Neural crest cell (in vitro differentiated cells): ENCODE results near the gene DLG1. TPM values are rescaled to one million over a fixed set of nuclear protein-coding genes. Genes with fewer than 3 reads are reported as not detected.
A peak's percentile ranks its signal among the peaks of the same experiment; 100 is the strongest.

ENCODE experiments used
- DNase-seq: peaks from one replicate; pipeline ENCODE4 v3.0.0; 2021; ENCODE audit warnings: low read depth, mixed read lengths, low spot score
- H3K27ac Mint-ChIP-seq: one replicate; pipeline ENCODE4 v1.8.0; 2021; ENCODE audit warnings: mild to moderate bottlenecking, mixed read lengths; ENCODE audit not compliant: unreplicated experiment
- H3K27me3 Mint-ChIP-seq: 2 replicates; pipeline ENCODE4 v1.8.0; 2021; ENCODE audit warnings: low read depth, mild to moderate bottlenecking, mixed read lengths
- H3K36me3 Mint-ChIP-seq: 2 replicates; pipeline ENCODE4 v1.8.0; 2021; ENCODE audit warnings: low read depth, mild to moderate bottlenecking, mixed read lengths
- H3K4me1 Mint-ChIP-seq: 2 replicates; pipeline ENCODE4 v1.8.0; 2021; ENCODE audit warnings: mixed read lengths
- H3K4me3 Mint-ChIP-seq: one replicate; pipeline ENCODE4 v1.8.0; 2021; ENCODE audit warnings: mild to moderate bottlenecking, mixed read lengths
- H3K9me3 Mint-ChIP-seq: 2 replicates; pipeline ENCODE4 v1.8.0; 2021; ENCODE audit warnings: mixed read lengths
- CTCF ChIP-seq: fragments of 200-600 bp; sonication (generic); conservative IDR thresholded peaks from 2 replicates; pipeline ENCODE4 v1.5.0; 2021; ENCODE audit warnings: antibody characterized with exemption, mild to moderate bottlenecking
- total RNA-seq: library from RNA; stranded (reverse); gene quantifications from 2 replicates; pipeline ENCODE4 v1.2.1, GENCODE V29; 2021

Gene DLG1
- total RNA-seq, 1 donor from 2014 or later = 95.5 TPM

GRCh38 chr3:197027896-197028727, 270.3 kb downstream of the DLG1 start:
- H3K4me1 Mint-ChIP-seq = peaks cover 18% of the 10 kb centered on the region
- DNase-seq = no peak
- peak overlapping the region; percentile 69 for H3K4me3 Mint-ChIP-seq

GRCh38 chr3:197027151-197027895, 271.1 kb downstream of the DLG1 start:
- Mint-ChIP-seq H3K4me1 (peaks cover 25% of the 10 kb centered on the region), H3K27me3 (peaks cover 39% of the 10 kb centered on the region), H3K9me3 (no peaks in the 10 kb centered on the region), H3K4me3 (no peak overlapping the region), H3K36me3 (no peaks in the 10 kb centered on the region), H3K27ac (no peak overlapping the region)
- TF ChIP-seq CTCF = no peak
- DNase-seq = no peak

More at GRCh38 chr3:197027896-197028727, 270.3 kb downstream of the DLG1 start:
- Mint-ChIP-seq H3K9me3 (no peaks in the 10 kb centered on the region), H3K27ac (no peak overlapping the region), H3K36me3 (no peaks in the 10 kb centered on the region), H3K27me3 (peaks cover 39% of the 10 kb centered on the region)
- no peak for TF ChIP-seq CTCF

GRCh38 chr3:197026481-197026866, 271.9 kb downstream of the DLG1 start:
- TF ChIP-seq CTCF = no peak
- H3K4me3 Mint-ChIP-seq = no peak overlapping the region

GRCh38 chr3:197025736-197026480, 272.5 kb downstream of the DLG1 start:
- no peak overlapping the region for H3K27ac Mint-ChIP-seq
- peaks cover 27% of the 10 kb centered on the region for H3K27me3 Mint-ChIP-seq
- H3K4me3 Mint-ChIP-seq = no peak overlapping the region
- no peaks in the 10 kb centered on the region for H3K36me3 Mint-ChIP-seq
- no peak for TF ChIP-seq CTCF
- DNase-seq = no peak
- H3K9me3 Mint-ChIP-seq = no peaks in the 10 kb centered on the region
- H3K4me1 Mint-ChIP-seq = peaks cover 28% of the 10 kb centered on the region

More at GRCh38 chr3:197026481-197026866, 271.9 kb downstream of the DLG1 start:
- Mint-ChIP-seq H3K27ac (no peak overlapping the region), H3K36me3 (no peaks in the 10 kb centered on the region), H3K4me1 (peaks cover 28% of the 10 kb centered on the region), H3K27me3 (peaks cover 32% of the 10 kb centered on the region), H3K9me3 (no peaks in the 10 kb centered on the region)
- no peak for DNase-seq
